GDM1 (cell line): ENCODE data around the gene ZNF677.
A peak's percentile ranks its signal among the peaks of the same experiment; 100 is the strongest.
"Not testable (repeated sequence)": the region's sequence is repeated elsewhere in the genome, so short reads cannot be mapped to it uniquely, and the experiment has no call there.

ENCODE experiments used
- DNase-seq: peaks from one replicate; lab custom pipeline; 2025; lab: John Stamatoyannopoulos, UW

The ZNF677 gene

GRCh38 chr19:53193535-53194222, 61.0 kb downstream of the ZNF677 start:
- no peak for DNase-seq

DNA sequence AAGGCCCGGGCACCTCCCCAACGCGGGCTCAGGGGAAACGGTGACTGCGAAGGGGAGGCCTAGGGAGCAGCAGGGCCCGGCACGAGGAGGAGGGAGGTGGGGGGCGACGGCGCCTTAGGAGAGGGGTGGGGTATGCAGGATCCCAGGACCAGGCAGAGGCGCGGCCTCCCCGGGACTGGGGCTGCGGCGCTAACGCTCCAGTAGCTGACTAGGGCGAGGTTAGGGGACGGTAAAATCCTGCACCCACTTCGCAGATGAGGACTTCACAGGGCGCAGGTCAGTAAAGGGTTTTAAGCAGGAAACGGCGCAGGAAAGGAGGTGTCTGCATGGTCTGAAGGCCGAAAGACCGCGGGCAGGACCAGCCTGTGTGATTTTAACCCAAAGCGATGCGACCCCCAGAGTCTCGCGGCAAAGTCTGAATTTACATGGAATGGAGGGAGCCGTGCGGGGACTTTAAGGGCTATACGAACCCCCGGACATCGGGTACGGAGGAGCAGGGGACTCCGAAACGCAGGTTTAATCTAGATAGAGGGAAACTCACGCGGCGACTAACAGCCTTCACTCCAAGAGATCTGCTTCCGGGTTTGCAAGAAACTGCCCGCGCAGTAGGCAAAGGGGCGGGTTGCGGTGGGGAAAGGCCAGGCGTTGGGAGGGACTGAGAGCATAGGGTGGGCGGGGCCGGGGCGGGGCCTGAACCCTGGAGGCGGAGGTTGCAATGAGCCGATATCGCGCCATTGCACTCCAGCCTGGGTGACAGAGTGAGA, 61.7 kb downstream of the ZNF677 start, which contains the start of gene ZNF665:
TSS of gene ZNF665 (minus strand) at position 588 of the 764 bp plus-strand sequence. CDS start 10,460 bp downstream, outside the sequence.
- DNase-seq, result peak; percentile 84

DNA sequence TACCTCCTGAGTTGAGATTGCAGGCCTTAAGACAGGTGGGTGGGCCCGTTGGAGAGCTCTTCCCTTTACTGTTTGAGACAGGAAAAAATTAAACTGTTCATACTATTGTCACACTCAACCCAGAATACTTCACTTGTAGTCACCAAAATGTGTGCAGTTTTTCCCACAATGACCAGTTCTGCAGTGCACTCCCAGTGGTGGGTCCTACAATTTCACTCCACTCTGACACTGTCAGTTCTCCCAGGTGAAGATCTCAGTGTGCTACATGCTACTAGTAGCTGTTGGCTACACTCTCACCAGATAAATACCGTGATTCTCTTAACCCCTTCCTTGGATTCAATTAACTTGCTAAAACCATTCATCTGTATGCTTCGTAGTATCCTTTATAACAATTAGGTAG, 64.4 kb downstream of the ZNF677 start:
- DNase-seq, result no peak

DNA sequence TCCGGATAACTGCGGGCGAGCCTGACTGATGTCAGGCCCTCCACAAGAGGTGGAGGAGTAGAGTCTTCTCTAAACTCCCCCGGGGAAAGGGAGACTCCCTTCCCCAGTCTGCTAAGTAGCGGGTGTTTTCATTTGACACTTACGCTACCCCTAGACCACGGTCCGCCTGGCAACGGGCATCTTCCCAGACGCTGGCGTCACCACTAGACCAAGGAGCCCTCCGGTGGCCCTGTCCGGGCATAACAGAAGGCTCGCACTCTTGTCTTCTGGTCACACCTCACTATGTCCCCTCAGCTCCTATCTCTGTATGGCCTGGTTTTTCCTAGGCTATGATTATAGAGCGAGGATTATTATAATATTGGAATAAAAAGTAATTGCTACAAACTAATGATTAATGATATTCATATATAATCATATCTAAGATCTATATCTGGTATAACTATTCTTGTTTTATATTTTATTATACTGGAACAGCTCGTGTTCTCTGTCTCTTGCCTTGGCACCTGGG, 64.9 kb downstream of the ZNF677 start:
- not testable (repeated sequence) for DNase-seq
